Measurements from ENCODE around the gene PIK3CD. TPM values are rescaled to one million over a fixed set of nuclear protein-coding genes. Genes with fewer than 3 reads are reported as not detected.
A peak's percentile ranks its signal among the peaks of the same experiment; 100 is the strongest.

PIK3CD gene
- total and polyA plus RNA-seq, 10 of the 15 experiments (the other 5 are each of a cell fraction or from before 2014, with no cell fraction given): 7.0 to 101 (median 51.1) TPM

GRCh38 chr1:9629445-9630201 is 21.9 kb upstream of the PIK3CD start (continued):
- peak; percentile 88 for TF ChIP-seq RELB (IDR thresholded peaks at IDR 0.05; ENCODE audit: low read depth)
- TF ChIP-seq POLR2AphosphoS2 (IDR thresholded peaks at IDR 0.05; ENCODE audit: low read depth, low read length): peak; percentile 67; the same call in 1 of the 2 replicates
- no peak for TF ChIP-seq GABPA (IDR thresholded peaks at IDR 0.05; ENCODE audit: low read depth)
- no peak for TF ChIP-seq NR2C2 (IDR thresholded peaks at IDR 0.05; ENCODE audit: borderline replicate concordance, control insufficient read depth, insufficient read length, low read depth)
- peak; percentile 54; the same call in 1 of the 2 replicates for TF ChIP-seq NKRF (conservative IDR thresholded peaks at IDR 0.05)
- peak; percentile 88 for TF ChIP-seq RELA (IDR thresholded peaks at IDR 0.05; ENCODE audit: borderline replicate concordance, partially characterized antibody)
- TF ChIP-seq GATAD2B (conservative IDR thresholded peaks at IDR 0.05; ENCODE audit: low read depth): peak; percentile 89
- TF ChIP-seq CREM (IDR thresholded peaks at IDR 0.05; ENCODE audit: low read depth): peak; percentile 6; the same call in 1 of the 2 replicates
- TF ChIP-seq CEBPB (IDR thresholded peaks at IDR 0.05; ENCODE audit: borderline replicate concordance in 1 of 2, low read depth in 2 of 2, low read length in 2 of 2): no peak
- no peak; the same call in 1 of the 2 replicates for TF ChIP-seq CHD1 (IDR thresholded peaks at IDR 0.05; ENCODE audit: low read depth, low read length)
- TF ChIP-seq CEBPZ (IDR thresholded peaks at IDR 0.05; ENCODE audit: low read depth, low read length): no peak
- peak; percentile 73; the same call in 1 of the 2 replicates for TF ChIP-seq ZSCAN29 (IDR thresholded peaks at IDR 0.05)
- no peak for TF ChIP-seq BMI1 (IDR thresholded peaks at IDR 0.05; ENCODE audit: borderline replicate concordance)
- peak; percentile 69; the same call in 1 of the 2 replicates for TF ChIP-seq BCL11A (IDR thresholded peaks at IDR 0.05; ENCODE audit: low read depth, low read length)
- peak; percentile 77; the same call in 1 of the 2 replicates for TF ChIP-seq MYB (IDR thresholded peaks at IDR 0.05; ENCODE audit: borderline replicate concordance, low read depth, low read length)
- no peak for TF ChIP-seq KAT2A (conservative IDR thresholded peaks at IDR 0.05; ENCODE audit: control insufficient read depth, low read depth, low read length)
- peak; percentile 67; the same call in 1 of the 2 replicates for TF ChIP-seq IRF4 (IDR thresholded peaks at IDR 0.05; ENCODE audit: low read depth, low read length)
- TF ChIP-seq NR2F1 (conservative IDR thresholded peaks at IDR 0.05): peak; percentile 85
- TF ChIP-seq SP1 (IDR thresholded peaks at IDR 0.05; ENCODE audit: low read depth, low read length): peak; percentile 38
- peak; percentile 16 for TF ChIP-seq MXI1 (IDR thresholded peaks at IDR 0.05; ENCODE audit: low read depth, low read length)
- no peak for TF ChIP-seq STAT1 (conservative IDR thresholded peaks at IDR 0.05)
